Testis (tissue), 3 donors: ENCODE results near the gene TECPR2. TPM values are rescaled to one million over a fixed set of nuclear protein-coding genes. Genes with fewer than 3 reads are reported as not detected.
A peak's percentile ranks its signal among the peaks of the same experiment; 100 is the strongest.

Experiments
- DNase-seq: peaks from one replicate; pipeline ENCODE4 v3.0.0-alpha.2; 2019
- H3K27ac ChIP-seq, 2 donors: fragments of 200-600 bp; sonication (generic); one replicate each; pipeline ENCODE4 v1.5.1; 2019
- H3K27me3 ChIP-seq: fragments of 200-600 bp; sonication (generic); one replicate; pipeline ENCODE4 v1.5.1; 2019
- H3K36me3 ChIP-seq: fragments of 200-600 bp; sonication (generic); one replicate; pipeline ENCODE4 v1.5.1; 2017; ENCODE audit warnings: low read depth; ENCODE audit errors: missing control alignments
- H3K4me1 ChIP-seq: fragments of 200-600 bp; sonication (generic); one replicate; pipeline ENCODE4 v1.5.1; 2019
- H3K4me3 ChIP-seq, 2 donors: fragments of 200-600 bp; sonication (generic); one replicate each; pipeline ENCODE4 v1.5.1; 2017 to 2019
- H3K9me3 ChIP-seq: fragments of 200-600 bp; sonication (generic); one replicate; pipeline ENCODE4 v1.5.1; 2017
- POLR2A ChIP-seq: fragments of 450-650 bp; IDR thresholded peaks from one replicate; pipeline ENCODE4 v1.6.1; 2017; ENCODE audit warnings: antibody characterized with exemption, mild to moderate bottlenecking, moderate library complexity
- WGBS, 2 donors: methylation state at CpG; one replicate each; pipeline ENCODE4 v1.1.5; 2018; 5-methylcytosine and 5-hydroxymethylcytosine counted together
- intact Hi-C: fragments of 100-400 bp; cut with DNase I; formaldehyde crosslinking; loops from one replicate; pipeline ENCODE4 v1.15.1; 2023; ENCODE audit warnings: low total_unique reads
- polyA plus RNA-seq: library from polyadenylated mRNA; stranded (reverse); fragments of 350-450 nt; fragmentation: Illumina TruSeq; extraction: RNeasy Lipid Tissue Mini Kit (QIAGEN cat#74804); gene quantifications from one replicate; pipeline ENCODE4 v1.2.3, GENCODE V29; 2014; ENCODE audit warnings: low read depth, low replicate concordance; ENCODE audit not compliant: insufficient read depth
- total RNA-seq, 2 donors: library from RNA; depleted of rRNA; stranded (reverse); fragments of >200 nt; gene quantifications; one replicate each; pipeline ENCODE4 v1.2.3, GENCODE V29; 2016
- TF ChIP-seq, protein P1 (sequence below), 3 experiments: fragments of 450-650 bp in 2 of 3; fragments of 200-600 bp in 1 of 3; sonication (generic) in 1 of 3; IDR thresholded peaks; one replicate each; pipeline ENCODE4 v1.5.1; 2016 to 2019; ENCODE audit warnings: antibody characterized with exemption in 3 of 3, mild to moderate bottlenecking in 2 of 3, moderate library complexity in 1 of 3

TECPR2 gene
- total and polyA plus RNA-seq, 3 donors from 2014 or later = 43.4 to 65.9 (median 43.6) TPM

- Histone ChIP-seq H3K9me3 (no peaks in the 10 kb centered on the region), H3K4me3 (no peak overlapping the region), H3K27me3 (no peaks in the 10 kb centered on the region), H3K4me1 (peaks cover 19% of the 10 kb centered on the region), H3K36me3 (no peaks in the 10 kb centered on the region), H3K27ac (no peak overlapping the region)
- intact Hi-C loops = no loop called here
- WGBS, 2 donors = 81 to 89% methylated on average over 4 to 7 of the region's 7 CpGs
- TF ChIP-seq, protein P1, sequence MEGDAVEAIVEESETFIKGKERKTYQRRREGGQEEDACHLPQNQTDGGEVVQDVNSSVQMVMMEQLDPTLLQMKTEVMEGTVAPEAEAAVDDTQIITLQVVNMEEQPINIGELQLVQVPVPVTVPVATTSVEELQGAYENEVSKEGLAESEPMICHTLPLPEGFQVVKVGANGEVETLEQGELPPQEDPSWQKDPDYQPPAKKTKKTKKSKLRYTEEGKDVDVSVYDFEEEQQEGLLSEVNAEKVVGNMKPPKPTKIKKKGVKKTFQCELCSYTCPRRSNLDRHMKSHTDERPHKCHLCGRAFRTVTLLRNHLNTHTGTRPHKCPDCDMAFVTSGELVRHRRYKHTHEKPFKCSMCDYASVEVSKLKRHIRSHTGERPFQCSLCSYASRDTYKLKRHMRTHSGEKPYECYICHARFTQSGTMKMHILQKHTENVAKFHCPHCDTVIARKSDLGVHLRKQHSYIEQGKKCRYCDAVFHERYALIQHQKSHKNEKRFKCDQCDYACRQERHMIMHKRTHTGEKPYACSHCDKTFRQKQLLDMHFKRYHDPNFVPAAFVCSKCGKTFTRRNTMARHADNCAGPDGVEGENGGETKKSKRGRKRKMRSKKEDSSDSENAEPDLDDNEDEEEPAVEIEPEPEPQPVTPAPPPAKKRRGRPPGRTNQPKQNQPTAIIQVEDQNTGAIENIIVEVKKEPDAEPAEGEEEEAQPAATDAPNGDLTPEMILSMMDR (IDR thresholded peaks at IDR 0.05) = no peak
- TF ChIP-seq POLR2A = no peak
- DNase-seq = no peak
Measured at GRCh38 chr14:102505000-102505619, 142.4 kb downstream of the TECPR2 start.

GRCh38 chr14:102505775-102506625, 143.3 kb downstream of the TECPR2 start:
- 53 to 73% methylated on average over 10 to 19 of the region's 19 CpGs for WGBS, 2 donors
- TF ChIP-seq, protein P1 (IDR thresholded peaks at IDR 0.05) = no peak
- no peak for TF ChIP-seq POLR2A
- H3K36me3 ChIP-seq = no peaks in the 10 kb centered on the region
- peaks cover 13% of the 10 kb centered on the region for H3K4me1 ChIP-seq
- no peak overlapping the region for H3K4me3 ChIP-seq
- intact Hi-C loops = no loop called here
- no peak for DNase-seq
- H3K27ac ChIP-seq = no peak overlapping the region
- no peaks in the 10 kb centered on the region for H3K27me3 ChIP-seq
- no peaks in the 10 kb centered on the region for H3K9me3 ChIP-seq

DNA sequence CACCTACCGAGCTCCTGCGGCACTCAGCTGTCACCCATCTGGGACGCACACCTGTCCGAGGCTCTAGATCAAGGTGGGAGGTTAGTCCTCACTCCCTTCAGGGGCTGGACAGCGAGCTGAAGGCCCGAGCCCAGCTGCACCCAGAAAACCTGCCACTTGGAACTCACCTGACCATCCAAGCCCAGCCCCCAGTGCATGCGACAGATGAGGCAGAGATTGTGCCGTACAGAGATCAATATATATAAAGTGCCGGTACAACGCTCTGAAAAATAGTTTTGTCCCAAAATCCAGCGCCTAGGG, 143.8 kb downstream of the TECPR2 start:
- 62 to 83% methylated on average over 11 of the region's 11 CpGs for WGBS, 2 donors
- Histone ChIP-seq H3K9me3 (no peaks in the 10 kb centered on the region), H3K4me1 (peaks cover 13% of the 10 kb centered on the region), H3K36me3 (no peaks in the 10 kb centered on the region), H3K27me3 (no peaks in the 10 kb centered on the region), H3K27ac (no peak overlapping the region), H3K4me3 (peak overlapping the region; percentile 34 to 36)
- TF ChIP-seq POLR2A = no peak
- TF ChIP-seq, protein P1 (IDR thresholded peaks at IDR 0.05) = no peak
- intact Hi-C loops = no loop called here
- no peak for DNase-seq

GRCh38 chr14:102507081-102507856, 144.5 kb downstream of the TECPR2 start:
- intact Hi-C loops = no loop called here
- Histone ChIP-seq H3K27ac (no peak overlapping the region), H3K4me1 (peaks cover 13% of the 10 kb centered on the region), H3K4me3 (peak overlapping the region; percentile 34 to 36), H3K36me3 (no peaks in the 10 kb centered on the region), H3K9me3 (no peaks in the 10 kb centered on the region), H3K27me3 (no peaks in the 10 kb centered on the region)
- WGBS, 2 donors = 81 to 83% methylated on average over 70 to 104 of the region's 115 CpGs
- TF ChIP-seq POLR2A = no peak
- TF ChIP-seq, protein P1 (IDR thresholded peaks at IDR 0.05) = peak in 1 of 3 experiments; percentile 6
- peak; percentile 85 for DNase-seq
